HG03469 (cell line): Measurements from ENCODE around the gene MATN4.

Experiments used
- ATAC-seq: cut with Tn5 transposase; IDR thresholded peaks from one replicate; pipeline ENCODE4 v1.9.1; 2021; ENCODE audit warnings: mild to moderate bottlenecking, moderate library complexity, moderate number of reproducible peaks; ENCODE audit not compliant: unreplicated experiment

MATN4 gene

DNA sequence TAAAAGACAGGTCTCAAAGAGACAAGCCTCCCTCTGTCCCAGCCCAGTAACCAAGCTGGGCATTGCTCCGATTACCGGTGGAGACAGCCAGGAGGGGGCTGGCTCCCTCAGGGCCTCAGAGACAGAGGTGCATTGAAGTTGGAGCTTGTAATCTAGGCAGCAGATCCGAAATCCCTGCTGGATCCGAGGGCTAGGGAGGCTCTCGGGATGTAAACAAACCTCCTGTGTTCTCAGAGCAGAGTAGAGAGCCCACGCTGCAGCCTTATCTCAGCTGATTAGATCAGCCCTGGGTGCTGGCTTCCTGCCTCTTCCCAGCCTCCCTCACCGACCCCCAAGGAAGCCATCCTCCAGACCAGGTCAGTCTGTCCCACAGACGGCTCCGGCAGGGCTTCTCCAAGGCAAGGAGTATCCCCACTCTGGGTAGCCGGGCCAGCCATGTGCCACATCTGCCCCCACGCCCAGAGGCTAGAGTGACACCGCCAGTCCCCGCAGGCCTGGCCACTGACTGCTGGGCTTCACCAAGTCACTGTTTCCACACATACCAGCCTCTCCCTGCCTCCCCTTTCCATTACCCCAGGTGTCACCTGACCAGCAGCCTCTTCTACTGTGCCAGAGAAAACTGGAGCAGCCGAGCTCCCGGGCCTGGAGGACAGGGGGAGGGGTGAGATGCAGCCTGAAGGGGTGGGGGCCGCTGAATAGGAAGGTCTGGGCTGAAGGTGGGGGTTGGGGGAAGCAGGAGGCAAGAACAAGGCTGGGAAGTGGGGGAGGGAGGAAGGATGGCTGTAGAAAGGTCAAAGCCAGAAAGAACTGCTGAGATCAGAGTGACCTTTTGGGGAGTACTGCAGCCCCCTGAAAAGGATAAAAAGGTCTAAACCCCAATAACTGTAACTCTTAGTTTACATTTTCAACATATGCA lies 34.1 kb upstream of the MATN4 start:
- no peak for ATAC-seq

DNA sequence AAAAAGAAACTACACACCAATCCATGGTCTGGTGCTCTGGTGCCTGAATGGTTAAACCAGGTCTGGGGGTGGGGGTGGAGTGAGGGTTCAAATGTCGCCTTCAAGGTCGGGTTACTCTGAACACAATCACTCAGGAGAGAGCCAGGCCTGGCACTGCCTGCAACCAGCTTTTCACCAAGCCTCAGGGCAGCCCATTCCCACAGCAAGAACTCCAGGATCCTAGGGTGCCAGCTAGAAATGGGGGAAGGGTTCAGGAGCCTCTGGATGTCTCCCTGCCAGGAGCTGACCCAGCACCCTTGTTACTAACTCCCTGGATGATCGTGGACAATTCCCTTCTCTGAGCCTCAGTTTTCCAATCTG lies 33.5 kb upstream of the MATN4 start:
- no peak for ATAC-seq

DNA sequence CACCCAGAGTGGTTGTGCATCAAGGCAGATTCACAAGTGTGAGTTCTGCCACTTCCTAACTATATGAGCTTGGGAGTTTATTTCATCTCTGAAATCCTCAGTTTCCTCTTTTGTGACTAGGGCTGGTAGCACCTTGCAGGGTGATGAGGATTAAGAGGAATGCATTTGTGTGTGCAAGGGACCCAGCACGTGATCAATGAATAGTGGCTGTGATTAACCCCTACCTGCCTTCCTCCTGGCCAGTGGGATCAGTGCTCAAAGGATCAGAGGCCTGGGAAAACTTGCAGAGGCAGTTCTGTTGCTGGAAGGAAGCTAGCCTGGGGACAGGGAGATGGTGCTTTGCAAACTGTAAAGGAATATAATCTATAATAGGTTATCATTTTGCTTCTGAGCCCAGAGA lies 32.9 kb upstream of the MATN4 start:
- ATAC-seq: no peak

DNA sequence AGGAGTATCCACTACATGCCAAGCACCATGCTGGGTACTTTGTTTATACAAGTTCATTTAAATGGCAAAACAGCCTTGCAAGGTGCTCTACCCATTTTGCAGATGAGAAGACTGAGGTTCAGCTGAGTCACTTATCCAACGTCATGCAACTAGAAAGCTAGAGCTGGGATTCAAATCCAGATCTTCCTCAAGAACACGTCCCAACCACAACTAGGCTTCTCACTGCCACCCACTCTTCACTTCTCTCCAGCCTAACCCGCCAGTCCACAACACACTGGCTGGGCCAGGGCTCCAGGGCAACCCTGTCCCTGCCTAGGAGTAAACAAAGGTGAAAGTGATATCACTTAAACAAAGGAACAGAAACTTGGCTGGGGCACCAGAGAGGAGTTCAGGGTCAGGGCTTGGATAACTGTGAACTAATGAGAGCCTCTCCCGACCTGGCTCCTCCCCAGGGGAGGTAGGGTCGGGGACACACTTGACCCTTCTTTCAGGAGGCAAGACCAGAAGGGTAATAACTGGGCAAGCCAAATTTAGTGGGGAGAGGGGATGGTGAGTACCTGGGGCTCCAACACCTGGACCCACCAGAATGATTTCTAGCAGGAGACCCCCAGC lies 32.2 kb upstream of the MATN4 start:
- no peak for ATAC-seq

DNA sequence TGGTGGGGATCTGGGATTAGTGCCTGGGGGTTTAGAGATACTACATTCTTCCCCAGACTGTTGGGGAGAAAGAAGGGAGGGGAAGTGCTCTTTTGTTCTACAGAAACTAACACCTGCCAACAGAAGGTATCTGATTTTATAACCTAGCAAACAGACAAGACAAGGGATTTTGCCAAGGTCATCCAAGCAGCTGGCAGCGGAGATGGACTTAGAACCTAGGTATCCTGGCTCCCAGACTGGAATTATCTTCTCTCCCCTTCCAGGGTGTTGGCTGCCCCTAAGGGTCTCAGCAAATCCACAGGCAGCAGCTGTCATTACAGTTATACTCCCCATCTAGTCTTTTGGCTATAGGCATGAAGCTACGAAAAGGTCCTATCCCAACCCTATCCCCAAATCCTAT lies 31.7 kb upstream of the MATN4 start:
- ATAC-seq: no peak

DNA sequence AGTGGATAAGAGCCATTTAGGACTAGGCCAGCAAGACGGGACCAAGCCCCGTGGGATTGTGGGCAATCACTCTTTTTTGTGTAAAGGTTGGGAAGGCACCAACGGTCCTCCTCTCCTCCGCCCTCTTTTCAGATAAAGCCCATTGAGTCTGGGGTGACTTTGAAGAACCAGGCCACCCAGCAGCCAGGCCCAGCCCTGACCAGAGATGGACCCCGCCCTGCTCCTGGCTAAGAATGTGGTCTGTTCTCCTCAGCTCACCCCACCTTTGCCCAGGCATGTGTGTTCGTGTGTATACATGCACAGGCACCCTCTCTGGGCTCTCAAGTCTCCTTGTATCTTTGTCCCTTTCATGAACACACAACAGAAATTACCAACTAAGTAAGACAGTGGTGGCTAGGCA lies 31.0 kb upstream of the MATN4 start:
- ATAC-seq: no peak

DNA sequence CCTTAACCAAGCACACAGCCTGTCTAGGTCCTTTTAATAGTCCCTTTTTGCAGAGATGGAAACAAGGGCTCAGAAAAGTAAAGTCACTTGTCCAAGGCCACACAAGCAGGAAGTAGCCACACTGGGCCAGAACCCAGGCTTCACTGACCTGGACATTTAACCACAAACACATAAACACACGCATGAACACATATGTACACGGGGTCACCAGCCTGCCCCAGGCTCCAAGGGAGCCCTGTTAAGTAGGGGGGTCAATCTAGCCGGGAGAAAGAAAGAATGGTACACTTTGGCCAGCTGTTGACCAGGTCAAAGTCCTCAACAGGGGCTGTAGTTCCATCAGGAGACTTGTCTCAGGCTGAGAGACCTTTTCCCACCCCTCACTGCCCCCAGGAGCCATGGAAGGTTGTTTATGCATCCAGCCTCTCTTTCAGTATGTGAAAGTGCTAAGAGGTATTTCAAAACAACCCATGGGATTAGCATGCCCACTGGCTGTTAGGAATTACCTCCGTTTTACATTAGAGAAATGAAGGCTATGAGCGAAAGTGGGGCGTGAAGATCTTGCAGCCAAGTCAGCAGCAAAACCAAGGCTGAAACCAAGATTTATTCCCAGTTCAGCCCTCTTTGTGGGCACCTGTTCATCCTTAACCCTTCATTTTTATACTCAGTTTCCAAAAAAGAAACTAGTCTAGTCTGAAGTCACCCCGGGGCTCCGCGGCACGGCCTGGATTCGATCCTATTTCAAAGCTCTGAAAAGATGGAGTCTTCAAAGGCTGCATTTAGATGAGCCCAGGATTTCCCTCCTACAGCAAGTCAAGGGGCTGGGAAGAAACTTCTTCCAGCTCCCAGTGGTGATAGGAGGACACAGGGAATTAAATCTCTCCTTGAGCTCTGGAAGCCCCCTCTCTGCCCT lies 30.3 kb upstream of the MATN4 start:
- ATAC-seq: no peak

DNA sequence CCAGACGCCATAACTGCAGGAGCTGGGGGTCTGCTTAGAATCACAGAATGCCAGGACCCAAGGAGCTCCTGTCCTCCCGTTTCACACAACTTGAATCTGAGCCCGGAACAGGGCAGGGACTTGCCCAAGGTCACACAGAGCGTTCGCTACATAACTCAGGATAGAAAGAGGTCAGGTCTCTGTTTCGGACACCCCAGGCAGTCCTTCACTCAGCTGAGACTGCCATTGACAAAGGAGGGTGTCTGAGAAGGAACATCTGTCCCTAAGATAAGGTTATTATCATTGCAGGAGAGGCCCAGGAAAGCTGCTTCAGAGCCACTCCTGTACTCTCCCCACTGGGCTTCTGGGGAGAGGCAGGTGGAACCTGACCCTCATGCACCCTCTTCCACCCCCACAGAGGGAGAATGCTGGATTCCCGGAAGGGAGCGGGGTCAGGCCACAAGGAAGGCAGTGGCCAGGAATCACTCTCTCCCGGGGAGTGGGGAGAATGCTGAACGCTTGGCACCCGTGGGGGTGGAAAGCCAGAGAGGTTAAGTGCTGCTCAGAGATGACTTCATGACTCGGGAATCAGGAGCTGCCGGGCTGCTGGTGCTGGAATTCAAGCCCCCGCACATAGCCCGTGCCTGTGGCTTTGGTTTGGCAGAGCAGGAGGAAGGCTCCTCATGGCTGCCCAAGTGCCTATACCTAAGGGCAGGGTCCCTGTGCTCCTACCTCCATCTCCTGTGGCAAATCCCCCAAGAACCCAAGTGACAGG lies 29.4 kb upstream of the MATN4 start:
- ATAC-seq: no peak

DNA sequence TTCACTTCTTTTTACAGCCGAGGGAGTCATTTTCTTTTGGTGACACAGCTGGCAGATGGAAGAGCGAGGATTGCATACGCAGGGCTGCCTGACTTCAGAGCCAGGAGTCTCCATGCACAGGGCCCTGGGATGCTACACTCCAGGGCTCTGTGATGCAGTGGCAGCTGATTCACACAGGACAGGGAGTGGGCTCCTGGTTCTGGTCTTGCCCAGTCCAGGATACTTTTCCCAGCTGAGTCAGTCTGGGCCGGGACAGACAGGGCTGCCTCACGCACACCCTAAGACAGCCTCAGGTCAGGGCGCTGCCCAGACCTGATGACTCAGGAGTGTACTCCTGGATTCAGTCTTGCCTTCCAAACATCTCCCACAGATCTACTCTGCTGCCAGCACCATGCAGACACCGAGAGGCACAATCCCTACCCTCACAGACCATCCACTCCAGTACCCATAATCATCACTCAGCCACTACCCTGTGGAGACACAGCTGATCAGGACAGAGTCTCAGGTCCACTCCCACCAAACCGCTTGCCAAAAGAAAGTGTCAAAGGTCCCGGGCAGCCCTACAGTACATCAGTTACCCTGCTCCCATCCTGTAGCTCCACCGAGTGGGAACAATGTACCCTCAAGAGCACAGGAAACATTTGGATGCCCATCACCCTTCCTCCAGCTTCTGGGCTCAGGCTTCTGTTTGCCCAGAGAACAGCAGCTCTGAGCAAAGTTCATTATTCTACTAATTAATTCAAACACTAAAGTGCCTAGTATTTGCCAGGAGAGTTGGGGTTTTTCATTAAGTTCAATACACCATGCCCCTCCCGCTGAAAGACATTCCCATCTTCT lies 28.6 kb upstream of the MATN4 start:
- ATAC-seq: no peak

DNA sequence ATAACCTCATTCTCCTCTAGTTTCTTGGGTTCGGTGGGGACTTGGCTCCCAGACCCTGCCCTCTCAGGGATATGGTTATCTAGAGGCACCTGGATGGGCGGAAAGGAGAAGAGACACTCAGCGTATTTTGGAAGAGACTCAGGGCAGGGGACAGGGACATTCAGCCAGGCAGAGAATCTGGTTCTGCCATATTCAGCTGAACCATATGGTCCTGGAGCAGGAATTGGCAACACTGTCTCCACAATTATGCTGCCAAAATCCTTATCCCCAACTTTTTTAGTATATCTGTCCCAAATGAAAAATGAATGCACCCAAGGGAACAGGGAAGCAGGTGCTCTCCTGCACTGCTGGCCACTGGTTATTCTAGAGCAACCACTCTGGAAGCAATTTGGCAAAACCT lies 22.4 kb upstream of the MATN4 start:
- ATAC-seq: no peak

DNA sequence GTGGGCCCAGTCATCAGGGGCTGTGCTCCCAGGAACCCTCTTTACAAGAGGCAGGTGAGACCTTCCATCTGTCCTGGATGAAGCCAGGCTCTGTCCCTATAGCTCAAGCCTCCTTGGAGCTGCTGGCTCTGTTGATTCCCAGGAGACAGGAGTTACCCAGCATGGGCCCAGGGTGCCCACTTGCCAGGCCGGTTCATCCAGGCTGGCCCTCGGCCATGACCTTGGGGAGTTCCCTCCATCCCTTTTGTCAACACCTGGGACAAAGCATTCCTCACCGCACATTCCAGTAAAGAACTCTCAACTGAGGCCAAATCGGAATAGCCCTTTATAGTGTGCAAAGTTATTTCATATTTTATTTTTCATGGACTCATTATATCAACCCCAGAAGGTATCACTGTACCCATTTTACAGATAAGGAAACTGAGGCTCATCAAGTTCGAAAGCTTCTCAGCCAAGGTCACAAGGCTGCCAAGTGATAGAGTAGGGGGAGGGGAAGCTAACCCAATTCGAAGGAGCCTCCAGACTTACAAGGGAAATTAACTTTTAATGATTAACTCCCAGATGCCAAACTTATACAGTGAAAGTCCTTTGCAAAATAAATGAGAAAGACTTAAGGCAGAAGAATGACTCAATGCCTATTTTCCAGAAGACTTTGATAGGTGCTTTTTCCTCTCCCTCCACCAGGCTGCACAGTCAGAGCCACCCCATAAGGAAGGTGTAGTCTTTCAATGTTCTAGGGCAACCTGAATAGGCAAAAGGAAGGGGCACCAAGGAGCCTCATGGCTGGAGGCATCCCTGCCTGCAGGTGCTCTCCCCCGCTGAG lies 21.6 kb upstream of the MATN4 start:
- no peak for ATAC-seq

DNA sequence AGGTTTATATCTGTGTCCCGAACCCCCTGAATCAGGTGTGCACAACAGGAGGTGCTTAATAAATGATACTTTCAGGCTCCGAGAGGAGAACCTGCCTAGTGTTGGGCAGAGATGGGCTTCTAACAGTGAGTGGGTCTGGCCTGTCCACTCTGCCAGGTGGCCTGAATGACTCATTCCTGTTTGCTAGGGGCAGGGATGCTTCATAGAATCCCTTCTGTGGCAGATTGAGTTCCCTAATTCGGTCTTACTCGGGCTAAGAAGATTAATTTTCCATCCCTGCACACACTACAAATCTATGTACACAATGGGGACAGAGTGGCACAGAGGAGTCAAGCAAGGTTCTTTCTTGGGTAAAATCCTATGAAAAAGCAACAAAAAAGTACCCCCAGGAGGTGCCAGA lies 20.4 kb upstream of the MATN4 start:
- ATAC-seq: no peak

DNA sequence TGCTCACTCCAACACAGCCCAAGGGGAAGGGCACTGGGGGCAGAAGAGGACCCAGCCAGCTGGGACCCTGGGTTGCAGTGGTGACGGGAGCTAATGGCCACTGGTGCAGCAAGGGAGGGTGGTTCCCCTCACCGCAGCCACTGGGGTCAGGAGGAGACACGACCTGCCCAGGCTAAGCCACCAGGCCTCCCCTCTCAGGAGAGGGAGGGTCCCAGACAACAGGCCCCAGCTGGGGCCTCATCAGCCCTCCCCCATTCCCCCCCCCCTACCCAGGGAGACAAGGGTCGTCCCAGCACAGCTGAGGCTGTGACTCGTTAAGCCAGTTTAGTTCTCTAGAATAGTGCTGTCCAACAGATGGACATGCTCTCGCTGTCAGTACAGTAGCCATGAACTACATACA lies 17.3 kb upstream of the MATN4 start:
- ATAC-seq: no peak

DNA sequence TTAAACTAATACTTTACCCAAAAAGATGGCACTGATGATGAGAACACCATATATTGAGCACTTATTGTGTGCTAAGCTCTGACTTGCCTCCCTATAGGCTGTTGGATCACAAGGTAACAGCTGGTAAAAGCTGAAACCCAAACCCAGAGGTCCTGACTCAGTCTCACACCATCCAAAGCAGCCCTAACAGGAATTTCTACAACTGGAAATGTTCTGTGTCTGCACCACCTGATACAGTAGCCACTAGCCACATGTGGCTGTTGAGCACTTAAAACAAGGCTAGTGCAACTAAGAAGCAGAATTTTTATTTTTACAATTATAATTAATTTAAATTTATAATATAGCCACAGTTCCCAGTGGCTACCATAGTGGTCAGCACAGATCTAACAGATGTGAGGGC lies 15.6 kb upstream of the MATN4 start:
- ATAC-seq: no peak

DNA sequence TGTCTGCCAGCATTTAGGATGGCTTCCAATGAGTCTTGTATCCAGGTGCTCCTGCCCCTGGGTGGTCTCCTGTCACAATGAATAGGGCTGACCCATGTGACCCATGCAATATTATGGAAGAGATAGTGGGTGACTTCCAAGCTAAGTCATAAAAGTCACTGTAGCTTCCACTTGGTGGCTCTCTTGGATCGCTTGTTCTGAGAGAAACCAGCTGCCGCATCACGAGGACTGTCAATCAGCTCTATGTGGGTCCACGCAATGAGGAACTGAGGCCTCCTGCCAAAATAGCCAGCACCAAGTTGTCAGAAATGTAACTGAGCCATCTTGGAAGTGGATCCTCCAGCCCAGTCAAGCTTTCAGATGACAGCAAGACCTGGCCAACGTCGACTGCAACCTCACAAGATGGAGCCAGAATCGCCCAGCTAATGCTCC lies 14.9 kb upstream of the MATN4 start:
- no peak for ATAC-seq

DNA sequence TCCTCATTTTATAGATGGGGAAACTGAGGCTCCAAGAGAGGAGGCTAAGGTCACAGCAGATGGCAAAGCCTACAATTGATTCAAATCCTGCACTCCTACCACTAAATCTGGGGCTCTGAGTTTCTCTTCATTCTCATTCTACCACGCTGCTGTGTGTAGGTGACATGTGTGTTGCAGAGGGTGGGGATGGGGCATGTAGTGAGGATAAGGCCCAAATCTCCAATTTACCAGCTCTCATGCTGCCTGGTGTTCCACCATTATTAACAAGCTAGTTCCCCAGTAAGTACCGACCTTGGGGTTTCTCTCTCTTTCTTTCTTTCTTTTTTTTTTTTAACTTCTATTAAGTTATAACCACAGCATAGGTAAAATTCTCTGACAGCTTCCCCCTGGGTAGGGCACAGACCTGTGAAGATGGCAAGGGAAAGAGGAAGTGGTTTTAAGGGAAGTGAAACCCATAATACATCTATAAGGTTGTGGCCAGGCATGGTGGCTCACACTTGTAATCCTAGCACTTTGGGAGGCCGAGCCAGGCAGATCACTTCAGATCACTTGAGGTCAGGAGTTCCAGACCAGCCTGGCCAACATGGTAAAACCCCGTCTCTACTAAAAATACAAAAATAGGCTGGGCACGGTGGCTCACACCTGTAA lies 13.0 kb upstream of the MATN4 start:
- ATAC-seq: peak; percentile 62

DNA sequence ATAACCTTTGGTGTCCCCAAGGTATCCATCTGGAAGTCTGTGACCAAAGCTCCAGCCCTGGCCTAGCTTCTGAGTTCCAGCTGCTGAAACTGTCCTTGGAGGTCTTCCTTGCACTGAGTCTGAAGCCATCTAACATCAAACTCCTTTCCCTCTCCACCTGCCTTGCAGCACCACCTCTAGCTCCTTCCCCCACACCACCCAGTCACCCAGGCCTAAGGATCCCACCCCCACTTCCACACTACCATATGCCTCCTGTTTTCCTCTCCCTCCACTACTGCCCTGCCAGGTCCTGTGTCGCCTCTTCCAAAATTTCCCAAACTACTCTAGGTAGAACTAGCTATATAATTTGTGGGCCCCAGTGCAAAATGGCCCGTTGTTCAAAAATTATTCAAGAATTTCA lies 10.8 kb upstream of the MATN4 start:
- no peak for ATAC-seq

DNA sequence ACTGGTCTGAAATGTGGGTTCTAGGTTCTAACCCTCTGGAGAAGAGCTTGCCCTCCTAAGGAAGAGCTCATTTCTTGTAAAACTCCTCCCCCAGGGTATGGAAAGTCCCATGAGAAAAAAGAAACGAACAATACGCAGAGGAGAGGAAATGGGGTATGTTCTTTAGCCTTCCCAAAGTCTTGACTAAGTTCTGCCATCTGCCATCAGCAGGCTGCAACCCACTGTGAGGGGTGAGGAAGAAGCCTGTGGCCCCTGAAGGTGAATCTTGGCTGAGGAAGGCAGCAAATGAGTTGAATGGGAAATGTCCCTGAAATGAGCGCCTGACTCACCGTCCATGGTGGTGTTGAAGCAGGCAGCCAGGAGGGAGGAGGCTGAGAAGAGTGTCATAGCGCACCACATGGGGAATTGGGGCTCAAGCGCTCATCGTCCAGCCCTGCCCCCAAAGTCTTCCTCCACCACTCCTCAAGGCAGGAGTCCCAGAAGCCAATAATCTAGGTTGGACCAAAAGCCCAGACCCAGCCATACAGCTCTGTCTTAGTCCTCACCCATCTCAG lies 10.4 kb upstream of the MATN4 start:
- no peak for ATAC-seq
